Astrocyte (in vitro differentiated cells and primary cell): ENCODE measurements around the gene PALLD. TPM values are rescaled to one million over a fixed set of nuclear protein-coding genes. Genes with fewer than 3 reads are reported as not detected.

Experiments
- DNase-seq: peaks from one replicate; pipeline ENCODE4 v3.0.0-alpha.2; 2010; ENCODE audit warnings: low read depth
- FAIRE-seq: peaks from 2 replicates; lab custom pipeline; 2011; peaks lifted over from hg19 to GRCh38; lab: Jason Lieb, UNC
- H2AFZ ChIP-seq: 2 replicates; pipeline ENCODE4 v1.6.0; 2012; ENCODE audit warnings: low read depth, low read length, inconsistent platforms
- H3K27ac ChIP-seq: 2 replicates; pipeline ENCODE4 v1.5.1; 2011; ENCODE audit warnings: low read depth, low read length, inconsistent platforms
- H3K27me3 ChIP-seq: 2 replicates; pipeline ENCODE4 v1.6.0; 2011; ENCODE audit warnings: low read length, inconsistent platforms; ENCODE audit not compliant: insufficient read depth
- H3K36me3 ChIP-seq: 2 replicates; pipeline ENCODE4 v1.5.1; 2011; ENCODE audit warnings: low read length, inconsistent platforms; ENCODE audit not compliant: insufficient read depth
- H3K4me1 ChIP-seq: 2 replicates; pipeline ENCODE4 v1.5.1; 2011; ENCODE audit warnings: low read length, inconsistent platforms; ENCODE audit not compliant: insufficient read depth
- H3K4me2 ChIP-seq: 2 replicates; pipeline ENCODE4 v1.6.0; 2012; ENCODE audit warnings: low read length, inconsistent platforms
- H3K4me3 ChIP-seq: 2 replicates; pipeline ENCODE4 v1.5.1; 2011; ENCODE audit warnings: low read depth, mild to moderate bottlenecking, low read length, inconsistent platforms; ENCODE audit not compliant: insufficient read depth
- H3K79me2 ChIP-seq: 2 replicates; pipeline ENCODE4 v1.6.0; 2012; ENCODE audit warnings: mild to moderate bottlenecking, low read length, inconsistent platforms; ENCODE audit not compliant: insufficient read depth
- H3K9ac ChIP-seq: 2 replicates; pipeline ENCODE4 v1.6.0; 2012; ENCODE audit warnings: mild to moderate bottlenecking, low read length, inconsistent platforms
- H3K9me3 ChIP-seq: 2 replicates; pipeline ENCODE4 v1.5.1; 2012; ENCODE audit warnings: low read depth, mild to moderate bottlenecking, low read length, inconsistent platforms; ENCODE audit not compliant: insufficient read depth
- H4K20me1 ChIP-seq: 2 replicates; pipeline ENCODE4 v1.6.0; 2012; ENCODE audit warnings: low read length, inconsistent platforms; ENCODE audit not compliant: insufficient read depth
- H3K27ac Mint-ChIP-seq: one replicate; pipeline ENCODE4 v1.8.0; 2021; ENCODE audit warnings: mild to moderate bottlenecking, mixed read lengths; ENCODE audit not compliant: unreplicated experiment
- H3K27me3 Mint-ChIP-seq: one replicate; pipeline ENCODE4 v1.8.0; 2021; ENCODE audit warnings: low read depth, mixed read lengths; ENCODE audit not compliant: unreplicated experiment
- H3K36me3 Mint-ChIP-seq: one replicate; pipeline ENCODE4 v1.8.0; 2021; ENCODE audit warnings: low read depth, mixed read lengths; ENCODE audit not compliant: unreplicated experiment
- H3K4me1 Mint-ChIP-seq: one replicate; pipeline ENCODE4 v1.8.0; 2021; ENCODE audit warnings: low read depth, mixed read lengths; ENCODE audit not compliant: unreplicated experiment
- H3K4me3 Mint-ChIP-seq: one replicate; pipeline ENCODE4 v1.8.0; 2021; ENCODE audit warnings: mild to moderate bottlenecking, moderate library complexity, mixed read lengths; ENCODE audit not compliant: unreplicated experiment
- H3K9me3 Mint-ChIP-seq: one replicate; pipeline ENCODE4 v1.8.0; 2021; ENCODE audit warnings: mild to moderate bottlenecking, mixed read lengths; ENCODE audit not compliant: unreplicated experiment
- EZH2 ChIP-seq: IDR thresholded peaks from 2 replicates; pipeline ENCODE4 v1.6.1; 2012; ENCODE audit warnings: mild to moderate bottlenecking, low read length, inconsistent platforms; ENCODE audit not compliant: insufficient read depth
- total RNA-seq: library from RNA; stranded (reverse); gene quantifications from 2 replicates; pipeline ENCODE4 v1.2.1, GENCODE V29; 2021
- TF ChIP-seq, protein P1 (sequence below): IDR thresholded peaks from 2 replicates; pipeline ENCODE4 v1.5.1; 2011; ENCODE audit warnings: low read depth, mild to moderate bottlenecking, inconsistent platforms, low read length, moderate library complexity; ENCODE audit not compliant: insufficient read depth

Gene PALLD
- total RNA-seq, 1 donor from 2014 or later, result 498 TPM

DNA sequence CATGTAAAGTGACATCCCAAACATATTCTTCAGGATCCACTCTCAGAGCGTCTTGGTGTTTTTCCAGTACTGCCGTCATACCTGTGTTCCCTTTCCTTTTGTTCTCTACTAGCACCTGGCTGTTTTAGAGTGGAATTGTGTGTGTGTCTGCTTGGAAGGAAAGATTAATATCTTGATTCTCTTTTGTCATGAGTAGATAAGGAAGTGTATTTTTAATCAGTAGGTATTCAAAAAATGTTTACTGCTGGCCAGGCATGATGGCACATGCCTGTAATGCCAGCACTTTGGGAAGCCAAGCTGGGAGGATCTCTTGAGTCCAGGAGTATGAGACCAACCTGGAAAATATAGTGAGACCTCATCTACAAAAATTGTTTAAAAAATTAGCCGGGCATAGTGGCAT, 314.4 kb downstream of the PALLD start:
- Mint-ChIP-seq H3K27me3 (no peaks in the 10 kb centered on the region), H3K9me3 (no peaks in the 10 kb centered on the region), H3K4me3 (no peak overlapping the region), H3K36me3 (peaks cover 34% of the 10 kb centered on the region), H3K4me1 (peaks cover 71% of the 10 kb centered on the region), H3K27ac (peak overlapping the region; percentile 95)
- DNase-seq (no peak), FAIRE-seq (no peak)
- Histone ChIP-seq H3K27ac (no peak overlapping the region), H3K79me2 (peaks cover 37% of the 10 kb centered on the region), H4K20me1 (no peaks in the 10 kb centered on the region), H3K4me2 (peak overlapping the region; percentile 74), H3K4me1 (peaks cover 37% of the 10 kb centered on the region), H3K36me3 (no peaks in the 10 kb centered on the region), H3K9me3 (no peaks in the 10 kb centered on the region), H3K27me3 (no peaks in the 10 kb centered on the region), H3K9ac (no peak overlapping the region), H3K4me3 (no peak overlapping the region), H2AFZ (no peak overlapping the region)
- TF ChIP-seq, protein P1, sequence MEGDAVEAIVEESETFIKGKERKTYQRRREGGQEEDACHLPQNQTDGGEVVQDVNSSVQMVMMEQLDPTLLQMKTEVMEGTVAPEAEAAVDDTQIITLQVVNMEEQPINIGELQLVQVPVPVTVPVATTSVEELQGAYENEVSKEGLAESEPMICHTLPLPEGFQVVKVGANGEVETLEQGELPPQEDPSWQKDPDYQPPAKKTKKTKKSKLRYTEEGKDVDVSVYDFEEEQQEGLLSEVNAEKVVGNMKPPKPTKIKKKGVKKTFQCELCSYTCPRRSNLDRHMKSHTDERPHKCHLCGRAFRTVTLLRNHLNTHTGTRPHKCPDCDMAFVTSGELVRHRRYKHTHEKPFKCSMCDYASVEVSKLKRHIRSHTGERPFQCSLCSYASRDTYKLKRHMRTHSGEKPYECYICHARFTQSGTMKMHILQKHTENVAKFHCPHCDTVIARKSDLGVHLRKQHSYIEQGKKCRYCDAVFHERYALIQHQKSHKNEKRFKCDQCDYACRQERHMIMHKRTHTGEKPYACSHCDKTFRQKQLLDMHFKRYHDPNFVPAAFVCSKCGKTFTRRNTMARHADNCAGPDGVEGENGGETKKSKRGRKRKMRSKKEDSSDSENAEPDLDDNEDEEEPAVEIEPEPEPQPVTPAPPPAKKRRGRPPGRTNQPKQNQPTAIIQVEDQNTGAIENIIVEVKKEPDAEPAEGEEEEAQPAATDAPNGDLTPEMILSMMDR, result no peak
- no peak for TF ChIP-seq EZH2

DNA sequence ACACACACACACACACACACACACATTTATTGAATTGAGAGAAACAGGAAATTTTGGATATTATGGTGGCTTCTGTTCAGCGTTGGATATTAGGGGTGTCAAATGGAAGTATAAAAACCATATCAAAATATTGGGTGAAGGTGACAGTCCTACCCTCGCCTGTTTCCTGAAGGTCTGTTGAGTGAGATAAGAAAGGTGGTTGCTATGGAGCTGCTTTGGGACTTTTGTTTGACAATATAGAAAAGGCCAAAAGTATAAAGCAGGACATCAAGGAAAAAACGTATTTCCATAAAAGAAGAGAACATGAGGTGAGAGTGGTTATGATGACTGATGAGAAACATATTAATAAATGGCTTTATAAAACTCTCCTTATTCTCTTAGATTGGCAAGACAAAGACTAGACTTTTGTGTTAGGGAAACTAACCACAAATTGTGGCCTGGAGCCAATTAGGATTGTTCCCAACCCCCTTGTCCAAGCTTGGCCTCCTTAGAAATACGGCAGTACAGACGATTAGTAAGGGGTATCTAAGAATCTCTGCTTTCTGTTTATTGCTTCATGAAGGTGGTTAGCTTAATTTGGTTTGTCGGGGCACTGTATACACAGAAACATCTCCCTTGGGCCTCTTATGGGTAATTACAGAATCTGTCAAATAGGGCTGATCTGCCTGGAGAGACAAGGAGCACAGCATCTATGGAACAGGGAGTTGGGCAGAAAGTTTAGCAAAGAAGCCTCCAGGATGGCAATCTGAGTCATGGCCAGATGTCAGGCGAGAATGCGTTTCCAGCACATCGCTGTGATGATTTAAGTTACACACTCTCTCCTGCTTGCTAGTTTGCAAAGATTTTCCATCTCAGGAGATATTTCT, 315.2 kb downstream of the PALLD start:
- Histone ChIP-seq H3K4me1 (peaks cover 43% of the 10 kb centered on the region), H4K20me1 (no peaks in the 10 kb centered on the region), H3K27me3 (no peaks in the 10 kb centered on the region), H3K9ac (peak overlapping the region; percentile 64), H2AFZ (no peak overlapping the region), H3K4me2 (peak overlapping the region; percentile 74), H3K4me3 (no peak overlapping the region), H3K9me3 (no peaks in the 10 kb centered on the region), H3K36me3 (no peaks in the 10 kb centered on the region), H3K79me2 (peaks cover 32% of the 10 kb centered on the region), H3K27ac (peak overlapping the region; percentile 67)
- Mint-ChIP-seq H3K36me3 (peaks cover 31% of the 10 kb centered on the region), H3K9me3 (no peaks in the 10 kb centered on the region), H3K27ac (peak overlapping the region; percentile 95), H3K4me1 (peaks cover 66% of the 10 kb centered on the region), H3K27me3 (no peaks in the 10 kb centered on the region), H3K4me3 (peak overlapping the region; percentile 14)
- FAIRE-seq, result peak; percentile 81
- TF ChIP-seq, protein P1, result no peak
- TF ChIP-seq EZH2, result no peak
- DNase-seq, result peak; percentile 85

DNA sequence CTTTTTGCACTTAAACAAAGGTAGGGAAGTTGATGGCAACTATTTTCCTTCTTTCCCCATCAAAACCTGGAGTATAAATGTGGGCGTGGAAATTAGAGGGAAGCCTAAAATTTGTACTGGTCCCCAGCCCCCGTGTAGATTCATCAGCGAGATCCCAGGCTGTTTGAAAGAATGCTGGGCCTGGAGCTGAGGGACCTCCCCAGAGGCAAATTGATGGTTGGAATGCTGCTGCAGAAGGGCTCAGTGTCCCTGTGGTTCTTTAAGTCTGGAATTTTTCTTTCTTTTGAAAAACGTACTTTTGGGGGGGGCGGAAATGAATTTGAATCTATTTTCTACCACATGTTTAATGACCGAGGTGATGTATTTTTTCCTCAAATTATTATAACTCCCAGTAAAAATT, 316.0 kb downstream of the PALLD start:
- H2AFZ ChIP-seq, result no peak overlapping the region
- H3K36me3 ChIP-seq, result no peaks in the 10 kb centered on the region
- TF ChIP-seq EZH2, result no peak
- TF ChIP-seq, protein P1, result no peak
- no peaks in the 10 kb centered on the region for H3K9me3 Mint-ChIP-seq
- no peaks in the 10 kb centered on the region for H3K27me3 Mint-ChIP-seq
- peak; percentile 61 for DNase-seq
- no peak for FAIRE-seq
- peak overlapping the region; percentile 67 for H3K27ac ChIP-seq
- peaks cover 73% of the 10 kb centered on the region for H3K4me1 Mint-ChIP-seq
- peaks cover 50% of the 10 kb centered on the region for H3K4me1 ChIP-seq
- peak overlapping the region; percentile 64 for H3K9ac ChIP-seq
- peaks cover 30% of the 10 kb centered on the region for H3K79me2 ChIP-seq
- peak overlapping the region; percentile 74 for H3K4me2 ChIP-seq
- peaks cover 28% of the 10 kb centered on the region for H3K36me3 Mint-ChIP-seq
- peak overlapping the region; percentile 95 for H3K27ac Mint-ChIP-seq
- H3K27me3 ChIP-seq, result no peaks in the 10 kb centered on the region
- H3K4me3 Mint-ChIP-seq, result peak overlapping the region; percentile 30
- no peaks in the 10 kb centered on the region for H3K9me3 ChIP-seq
- no peaks in the 10 kb centered on the region for H4K20me1 ChIP-seq
- H3K4me3 ChIP-seq, result no peak overlapping the region
